ENCODE measurements around the gene ANP32B.
"Not testable (repeated sequence)": the region's sequence is repeated elsewhere in the genome, so short reads cannot be mapped to it uniquely, and the experiment has no call there.

ANP32B gene

DNA sequence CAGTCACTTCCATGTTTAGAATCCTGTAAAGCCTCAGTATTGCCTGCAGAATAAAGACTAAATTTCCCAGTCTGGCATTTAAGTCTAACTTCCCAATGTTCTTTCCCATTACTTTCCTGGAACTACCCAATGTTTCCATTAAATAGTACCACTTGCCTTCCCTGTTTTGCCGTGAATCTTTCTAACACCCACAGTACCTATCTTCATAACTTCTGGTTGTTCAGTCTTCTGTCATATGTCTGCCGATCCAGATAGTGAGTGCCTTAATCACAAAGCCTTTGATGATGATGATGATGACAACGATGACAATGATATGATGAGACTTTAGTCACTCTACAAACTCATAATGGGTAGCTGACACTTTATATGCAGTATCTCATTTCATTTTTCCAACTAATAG, 38.5 kb upstream of the ANP32B start:
- Histone ChIP-seq H3K9ac (no peak overlapping the region), H3K4me2 (no peak overlapping the region), H3K4me1 (no peaks in the 10 kb centered on the region), H4K20me1 (no peaks in the 10 kb centered on the region), H3K27me3 (no peaks in the 10 kb centered on the region), H3K27ac (no peak overlapping the region), H3K9me3 (no peaks in the 10 kb centered on the region), H3K36me3 (no peaks in the 10 kb centered on the region), H3K4me3 (no peak overlapping the region)
- TF ChIP-seq Cebpa-rat (IDR thresholded peaks at IDR 0.05) = no peak

DNA sequence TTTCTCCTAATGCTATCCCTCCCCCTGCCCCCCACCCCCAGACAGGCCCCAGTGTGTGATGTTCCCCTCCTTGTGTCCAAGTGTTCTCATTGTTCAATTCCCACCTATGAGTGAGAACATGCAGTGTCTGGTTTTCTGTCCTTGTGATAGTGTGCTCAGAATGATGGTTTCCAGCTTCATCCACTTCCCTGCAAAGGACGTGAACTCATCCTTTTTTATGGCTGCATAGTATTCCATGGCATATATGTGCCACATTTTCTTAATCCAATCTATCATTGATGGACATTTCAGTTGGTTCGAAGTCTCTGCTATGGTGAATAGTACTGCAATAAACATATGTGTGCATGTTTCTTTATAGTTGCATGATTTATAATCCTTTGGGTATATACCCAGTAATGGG, 37.7 kb upstream of the ANP32B start:
- H3K9me3 ChIP-seq, H3K9ac ChIP-seq, H3K36me3 ChIP-seq, H3K4me2 ChIP-seq, H3K4me3 ChIP-seq, H3K27ac ChIP-seq, H3K4me1 ChIP-seq, H3K27me3 ChIP-seq, H4K20me1 ChIP-seq: not testable (repeated sequence)

DNA sequence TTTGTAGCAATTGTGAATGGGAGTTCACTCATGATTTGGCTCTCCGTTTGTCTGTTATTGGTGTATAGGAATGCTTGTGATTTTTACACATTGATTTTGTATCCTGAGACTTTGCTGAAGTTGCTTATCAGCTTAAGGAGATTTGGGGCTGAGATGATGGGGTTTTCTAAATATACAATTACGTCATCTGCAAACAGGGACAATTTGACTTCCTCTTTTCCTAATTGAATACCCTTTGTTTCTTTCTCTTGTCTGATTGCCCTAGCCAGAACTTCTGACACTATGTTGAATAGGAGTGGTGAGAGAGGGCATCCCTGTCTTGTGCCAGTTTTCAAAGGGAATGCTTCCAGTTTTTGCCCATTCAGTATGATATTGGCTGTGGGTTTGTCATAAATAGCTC, 36.0 kb upstream of the ANP32B start:
- not testable (repeated sequence) for H4K20me1 ChIP-seq, H3K4me2 ChIP-seq, H3K4me3 ChIP-seq, H3K27ac ChIP-seq, H3K9ac ChIP-seq, H3K4me1 ChIP-seq, H3K27me3 ChIP-seq, H3K36me3 ChIP-seq, H3K9me3 ChIP-seq

DNA sequence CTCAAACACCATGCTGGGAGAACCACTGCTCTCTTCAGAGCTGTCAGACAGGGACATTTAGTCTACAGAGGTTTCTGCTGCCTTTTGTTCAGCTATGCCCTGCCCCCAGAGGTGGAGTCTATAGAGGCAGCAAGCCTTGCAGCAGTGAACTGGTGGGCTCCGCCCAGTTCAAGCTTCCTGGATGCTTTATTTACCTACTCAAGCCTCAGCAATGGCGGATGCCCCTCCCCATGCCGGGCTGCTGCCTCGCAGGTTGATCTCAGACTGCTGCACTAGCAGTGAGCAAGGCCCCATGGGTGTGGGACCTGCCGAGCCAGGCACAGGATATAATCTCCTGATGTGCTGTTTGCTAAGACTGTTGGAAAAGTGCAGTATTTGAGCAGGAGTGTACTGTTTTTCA, 32.3 kb upstream of the ANP32B start:
- not testable (repeated sequence) for H3K4me3 ChIP-seq, H4K20me1 ChIP-seq, H3K4me2 ChIP-seq, H3K27me3 ChIP-seq, H3K9me3 ChIP-seq, H3K4me1 ChIP-seq, H3K36me3 ChIP-seq, H3K27ac ChIP-seq, H3K9ac ChIP-seq

- H3K36me3 ChIP-seq = no peaks in the 10 kb centered on the region
- H3K9ac ChIP-seq = no peak overlapping the region
- H3K27ac ChIP-seq = no peak overlapping the region
- no peaks in the 10 kb centered on the region for H4K20me1 ChIP-seq
- H3K4me2 ChIP-seq = no peak overlapping the region
- H3K4me1 ChIP-seq = no peaks in the 10 kb centered on the region
- TF ChIP-seq Cebpa-rat (IDR thresholded peaks at IDR 0.05) = no peak
- peaks cover 7% of the 10 kb centered on the region; the same call in 1 of the 2 replicates for H3K9me3 ChIP-seq
- no peak overlapping the region for H3K4me3 ChIP-seq
- no peaks in the 10 kb centered on the region for H3K27me3 ChIP-seq
Measured at GRCh38 chr9:97954550-97954989, 28.6 kb upstream of the ANP32B start.

DNA sequence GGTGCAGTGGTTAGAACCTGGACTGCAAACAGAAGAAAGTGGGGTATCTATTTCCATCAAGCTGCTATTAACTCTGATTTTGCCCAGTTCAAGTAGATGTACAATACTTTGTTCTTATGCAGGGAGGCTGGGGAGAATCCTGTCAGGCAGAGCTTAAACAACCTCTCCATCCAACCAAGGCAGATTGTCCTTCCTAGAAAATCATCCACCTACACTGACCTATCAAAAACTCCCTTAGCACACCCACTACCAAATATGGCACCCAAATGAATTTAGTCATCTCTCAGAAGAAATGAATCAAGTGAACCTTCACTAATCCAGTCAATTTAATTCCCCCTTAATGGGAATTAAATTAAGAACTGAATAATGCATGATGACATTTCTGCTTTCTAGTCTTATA, 26.8 kb upstream of the ANP32B start:
- Histone ChIP-seq H4K20me1 (no peaks in the 10 kb centered on the region), H3K9ac (no peak overlapping the region), H3K27me3 (no peaks in the 10 kb centered on the region), H3K4me2 (no peak overlapping the region), H3K27ac (no peak overlapping the region), H3K9me3 (no peaks in the 10 kb centered on the region), H3K4me1 (no peaks in the 10 kb centered on the region), H3K4me3 (no peak overlapping the region), H3K36me3 (no peaks in the 10 kb centered on the region)
- no peak for TF ChIP-seq Cebpa-rat (IDR thresholded peaks at IDR 0.05)

- H3K27ac ChIP-seq = no peak overlapping the region
- no peak overlapping the region for H3K4me3 ChIP-seq
- H3K4me2 ChIP-seq = no peak overlapping the region
- no peaks in the 10 kb centered on the region for H3K4me1 ChIP-seq
- H3K36me3 ChIP-seq = no peaks in the 10 kb centered on the region
- no peak for TF ChIP-seq Cebpa-rat (IDR thresholded peaks at IDR 0.05)
- H3K27me3 ChIP-seq = no peaks in the 10 kb centered on the region
- no peaks in the 10 kb centered on the region for H3K9me3 ChIP-seq
- no peak overlapping the region for H3K9ac ChIP-seq
- no peaks in the 10 kb centered on the region for H4K20me1 ChIP-seq
Measured at GRCh38 chr9:97958812-97959511, 24.2 kb upstream of the ANP32B start.

DNA sequence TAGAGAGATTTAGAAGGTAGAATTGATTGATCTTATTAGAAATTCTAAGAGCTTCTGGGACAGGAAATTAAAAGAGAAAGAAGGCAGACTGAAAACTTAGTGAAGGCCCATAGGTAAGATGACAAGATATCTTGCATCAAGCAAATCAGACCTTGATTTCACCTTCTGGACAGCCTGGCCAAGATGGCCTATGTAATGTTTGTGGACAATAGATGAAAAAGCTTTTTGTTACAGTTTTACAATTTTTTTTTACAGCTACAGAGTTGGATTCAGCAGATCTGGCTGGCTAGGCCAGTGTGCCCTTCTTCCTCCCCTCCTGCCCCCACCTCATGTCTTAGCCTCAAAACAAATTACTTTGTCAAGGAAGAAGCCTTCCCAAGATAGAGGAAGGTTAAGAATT, 23.6 kb upstream of the ANP32B start:
- Histone ChIP-seq H3K27me3 (no peaks in the 10 kb centered on the region), H3K4me3 (no peak overlapping the region), H3K4me1 (no peaks in the 10 kb centered on the region), H3K27ac (no peak overlapping the region), H4K20me1 (no peaks in the 10 kb centered on the region), H3K4me2 (no peak overlapping the region), H3K36me3 (no peaks in the 10 kb centered on the region), H3K9ac (no peak overlapping the region), H3K9me3 (no peaks in the 10 kb centered on the region)
- TF ChIP-seq Cebpa-rat (IDR thresholded peaks at IDR 0.05) = no peak

DNA sequence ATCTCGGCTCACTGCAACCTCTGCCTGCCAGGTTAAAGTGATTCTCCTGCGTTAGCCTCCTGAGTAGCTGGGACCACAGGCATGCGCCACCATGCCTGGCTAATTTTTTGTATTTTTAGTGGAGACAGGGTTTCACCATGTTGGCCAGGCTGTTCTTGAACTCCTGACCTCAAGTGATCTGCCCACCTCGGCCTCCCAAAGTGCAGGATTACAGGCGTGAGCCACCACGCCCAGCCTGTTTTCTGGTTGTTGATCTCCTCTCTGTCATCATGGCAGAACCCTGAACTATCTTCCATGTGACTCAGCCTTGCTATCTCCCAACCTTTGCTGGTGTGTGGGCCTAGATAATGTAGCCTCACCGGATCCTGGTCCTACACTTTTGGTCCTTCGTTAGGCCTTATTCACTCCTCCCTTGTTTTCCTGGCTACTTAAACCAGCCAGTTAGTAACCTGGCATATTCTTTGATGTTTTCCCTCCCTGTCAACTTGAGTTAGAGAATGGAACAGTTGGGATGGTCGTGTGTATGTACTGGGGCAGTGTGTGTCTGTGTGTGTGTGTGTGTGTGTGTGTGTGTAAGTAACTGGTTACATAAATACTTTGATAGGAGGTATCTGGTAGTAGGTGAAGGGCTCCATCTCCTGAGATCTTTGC, 22.3 kb upstream of the ANP32B start:
- not testable (repeated sequence) for H3K9ac ChIP-seq, H4K20me1 ChIP-seq, H3K27me3 ChIP-seq, H3K4me1 ChIP-seq, H3K36me3 ChIP-seq, H3K27ac ChIP-seq, H3K4me3 ChIP-seq, H3K4me2 ChIP-seq, H3K9me3 ChIP-seq

DNA sequence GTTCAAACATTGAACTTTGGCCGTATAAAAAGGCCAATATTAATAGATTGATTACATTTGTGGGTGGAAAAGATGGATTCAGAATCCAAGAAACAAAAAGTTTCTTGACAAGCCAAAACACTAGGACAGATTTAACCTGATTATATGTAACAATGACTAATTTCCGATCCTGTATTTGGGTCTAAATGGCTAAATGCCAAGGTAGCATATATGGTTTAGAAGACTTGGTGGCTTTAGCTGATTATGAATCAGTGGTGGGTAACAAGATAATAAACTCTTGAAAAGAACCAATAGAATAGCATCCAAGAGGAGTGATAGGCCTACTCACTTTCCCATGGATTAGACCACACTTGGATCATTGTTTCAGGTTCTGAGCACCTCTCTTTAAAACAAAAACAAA, 21.8 kb upstream of the ANP32B start:
- Histone ChIP-seq H3K27me3 (no peaks in the 10 kb centered on the region), H3K4me1 (no peaks in the 10 kb centered on the region), H3K36me3 (no peaks in the 10 kb centered on the region), H3K4me3 (no peak overlapping the region), H4K20me1 (no peaks in the 10 kb centered on the region), H3K27ac (no peak overlapping the region), H3K9ac (no peak overlapping the region), H3K4me2 (no peak overlapping the region), H3K9me3 (no peaks in the 10 kb centered on the region)
- no peak for TF ChIP-seq Cebpa-rat (IDR thresholded peaks at IDR 0.05)

- no peak for TF ChIP-seq Cebpa-rat (IDR thresholded peaks at IDR 0.05)
- Histone ChIP-seq H3K4me3 (no peak overlapping the region), H3K27ac (no peak overlapping the region), H3K9ac (no peak overlapping the region), H3K4me1 (no peaks in the 10 kb centered on the region), H3K27me3 (no peaks in the 10 kb centered on the region), H3K9me3 (no peaks in the 10 kb centered on the region), H3K36me3 (no peaks in the 10 kb centered on the region), H3K4me2 (no peak overlapping the region), H4K20me1 (no peaks in the 10 kb centered on the region)
Measured at GRCh38 chr9:97962136-97962535, 21.0 kb upstream of the ANP32B start.

Measured in BLaER1 (cell line).